Measurements from ENCODE around the gene THAP11.
A peak's percentile ranks its signal among the peaks of the same experiment; 100 is the strongest.
"Not testable (repeated sequence)": the region's sequence is repeated elsewhere in the genome, so short reads cannot be mapped to it uniquely, and the experiment has no call there.

Gene THAP11

GRCh38 chr16:67862623-67863583, 20.8 kb downstream of the THAP11 start:
- no peak for DNase-seq (ENCODE audit: low read depth)

- DNase-seq (ENCODE audit: low read depth), result not testable (repeated sequence)
Observed at GRCh38 chr16:67864044-67864443, 21.9 kb downstream of the THAP11 start.

- DNase-seq (ENCODE audit: low read depth), result no peak
Observed at GRCh38 chr16:67864594-67864993, 22.5 kb downstream of the THAP11 start.

GRCh38 chr16:67865318-67865717, 23.2 kb downstream of the THAP11 start:
- no peak for DNase-seq (ENCODE audit: low read depth)

- DNase-seq (ENCODE audit: low read depth), result no peak
Observed at GRCh38 chr16:67868290-67868689, 26.2 kb downstream of the THAP11 start.

DNA sequence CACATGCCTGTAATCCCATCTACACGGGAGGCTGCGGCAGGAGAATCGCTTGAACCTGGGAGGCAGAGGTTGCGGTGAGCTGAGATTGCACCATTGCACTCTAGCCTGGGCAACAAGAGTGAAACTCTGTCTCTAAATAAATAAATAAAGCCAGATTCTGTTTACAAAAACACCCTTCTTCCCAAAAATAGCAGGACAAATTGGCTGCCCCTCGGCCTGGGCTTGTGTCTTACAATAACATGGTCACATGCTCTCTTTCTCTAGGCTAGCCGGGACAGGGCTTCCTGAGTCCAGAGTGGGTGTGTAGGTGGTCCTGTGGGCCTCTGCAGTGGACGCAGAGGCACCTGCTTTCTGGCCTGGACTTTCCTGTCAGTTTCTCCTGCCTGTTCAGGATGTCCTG, 27.5 kb downstream of the THAP11 start:
- no peak for DNase-seq (ENCODE audit: low read depth)

GRCh38 chr16:67871256-67871655, 29.1 kb downstream of the THAP11 start:
- no peak for DNase-seq (ENCODE audit: low read depth)

GRCh38 chr16:67872131-67872630, 30.1 kb downstream of the THAP11 start:
- no peak for DNase-seq (ENCODE audit: low read depth)

DNA sequence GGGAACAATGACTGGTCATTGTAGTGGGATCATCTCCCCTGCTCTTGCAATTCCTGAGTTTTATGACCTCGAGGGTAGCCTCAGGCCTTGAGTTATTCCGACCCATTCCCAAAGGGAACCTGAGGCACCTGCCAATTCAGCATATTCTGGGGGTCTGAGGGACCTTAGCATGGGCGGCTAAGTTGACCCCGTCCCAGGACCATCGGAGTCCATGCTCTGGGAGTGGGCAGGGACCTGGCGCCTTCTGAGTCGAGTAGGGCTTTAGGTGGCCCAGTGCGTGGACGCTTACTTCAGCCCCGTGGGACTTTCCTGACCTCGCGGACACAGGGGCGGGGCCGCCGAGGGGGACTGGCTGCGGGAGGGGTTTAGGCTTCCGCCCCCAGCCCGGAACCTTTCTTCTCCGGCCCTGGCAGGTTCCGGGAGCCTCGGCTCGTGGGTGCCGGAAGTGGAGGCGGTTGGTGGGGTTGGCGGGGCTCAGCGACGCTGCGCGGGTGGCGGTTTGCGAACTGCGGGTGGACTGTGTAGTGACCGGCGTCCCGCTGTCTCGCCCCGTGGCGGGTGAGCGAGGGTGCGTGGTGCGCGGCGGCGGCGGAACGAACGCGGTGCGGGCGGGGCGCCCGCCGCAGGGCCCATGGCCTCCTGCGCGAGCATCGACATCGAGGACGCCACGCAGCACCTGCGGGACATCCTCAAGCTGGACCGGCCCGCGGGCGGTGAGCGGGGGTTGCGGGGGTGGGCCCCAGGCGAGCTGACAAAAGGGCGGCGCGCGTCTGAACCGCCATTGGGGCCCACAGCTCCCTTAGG, 30.7 kb downstream of the THAP11 start, which contains the start of gene EDC4:
EDC4 (plus strand) TSS at position 422 of the 804 bp plus-strand sequence; CDS start at position 632, 210 bp downstream.
- DNase-seq (ENCODE audit: low read depth), result peak; percentile 75

DNA sequence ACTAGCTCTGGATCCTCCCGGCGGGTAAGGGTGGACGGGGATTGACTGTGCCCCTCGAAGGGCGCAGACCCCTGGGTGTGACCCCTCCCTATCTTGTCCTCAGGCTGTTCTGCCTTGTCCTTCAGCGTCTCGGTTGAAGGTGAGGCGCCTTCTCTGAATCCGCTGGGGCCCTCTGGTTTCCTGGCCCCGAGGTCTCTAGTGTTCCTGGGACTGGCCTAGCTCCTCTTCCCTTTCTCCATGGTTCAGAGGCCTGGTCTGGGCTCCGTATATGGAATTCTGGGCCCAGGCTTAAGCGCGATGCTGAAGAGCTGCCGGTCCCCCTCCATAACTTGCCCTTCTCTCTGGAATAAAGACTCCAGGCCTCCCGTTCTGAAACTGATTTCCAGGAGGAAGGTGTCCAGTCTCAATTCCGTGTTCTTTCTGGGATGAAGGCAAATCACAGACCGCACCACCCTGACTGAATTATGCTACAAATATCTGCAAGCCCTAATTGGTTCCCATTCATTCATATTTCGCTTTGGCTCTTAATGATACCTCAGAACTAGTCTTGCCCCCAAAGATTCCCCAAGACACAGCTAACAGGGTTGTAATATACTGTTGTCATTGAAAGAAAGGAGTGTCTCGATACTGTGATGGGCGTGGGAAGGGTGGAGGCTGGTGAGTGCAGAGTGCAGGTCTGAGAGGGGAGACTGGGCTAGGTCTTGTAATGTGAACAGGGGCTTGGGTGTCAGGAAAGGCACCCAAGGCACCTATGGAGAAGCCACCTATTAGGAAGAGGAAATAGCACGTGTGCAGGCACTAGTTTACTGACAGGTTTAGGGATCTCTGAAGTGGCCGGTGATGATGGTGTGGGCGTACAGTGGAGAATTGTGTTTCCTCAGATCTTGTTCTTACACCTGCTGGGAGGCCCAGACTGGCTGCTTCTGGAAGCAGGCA, 31.6 kb downstream of the THAP11 start:
- no peak for DNase-seq (ENCODE audit: low read depth)

- DNase-seq (ENCODE audit: low read depth), result no peak
Observed at GRCh38 chr16:67874372-67874771, 32.3 kb downstream of the THAP11 start.

GRCh38 chr16:67877064-67877463, 34.9 kb downstream of the THAP11 start:
- DNase-seq (ENCODE audit: low read depth), result no peak

DNA sequence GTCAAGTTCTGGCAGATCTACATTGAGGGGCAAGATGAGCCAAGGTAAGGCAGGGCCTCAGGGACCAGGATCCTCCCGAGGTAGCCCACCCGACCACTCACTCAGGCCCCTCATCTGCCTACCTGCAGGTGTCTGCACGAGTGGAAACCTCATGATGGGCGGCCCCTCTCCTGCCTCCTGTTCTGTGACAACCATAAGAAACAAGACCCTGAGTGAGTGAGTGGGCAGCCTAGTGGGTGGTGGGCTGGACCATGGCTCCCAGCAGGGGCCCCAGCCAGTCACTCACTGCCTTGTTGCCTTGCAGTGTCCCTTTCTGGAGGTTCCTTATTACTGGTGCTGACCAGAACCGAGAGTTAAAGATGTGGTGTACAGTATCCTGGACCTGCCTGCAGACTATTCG, 36.1 kb downstream of the THAP11 start:
- DNase-seq (ENCODE audit: low read depth), result no peak

GRCh38 chr16:67878846-67879245, 36.7 kb downstream of the THAP11 start:
- no peak for DNase-seq (ENCODE audit: low read depth)

GRCh38 chr16:67879462-67879861, 37.3 kb downstream of the THAP11 start:
- DNase-seq (ENCODE audit: low read depth), result no peak

DNA sequence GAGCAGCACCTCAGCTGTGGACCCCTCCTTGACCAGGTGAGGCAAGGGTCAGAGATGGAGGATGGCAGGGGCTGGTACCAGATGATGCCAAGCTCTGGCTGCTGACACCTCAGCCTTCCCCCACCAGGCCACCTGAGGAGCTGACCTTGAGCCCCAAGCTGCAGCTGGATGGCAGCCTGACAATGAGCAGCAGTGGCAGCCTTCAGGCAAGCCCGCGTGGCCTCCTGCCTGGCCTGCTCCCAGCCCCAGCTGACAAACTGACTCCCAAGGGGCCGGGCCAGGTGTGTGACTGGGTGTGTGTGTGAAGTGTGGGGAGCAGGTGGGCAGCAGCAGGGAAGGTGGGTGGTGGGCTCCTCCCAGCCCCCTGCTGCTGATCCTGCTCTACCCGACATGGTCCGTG, 37.8 kb downstream of the THAP11 start:
- DNase-seq (ENCODE audit: low read depth), result no peak

DNA sequence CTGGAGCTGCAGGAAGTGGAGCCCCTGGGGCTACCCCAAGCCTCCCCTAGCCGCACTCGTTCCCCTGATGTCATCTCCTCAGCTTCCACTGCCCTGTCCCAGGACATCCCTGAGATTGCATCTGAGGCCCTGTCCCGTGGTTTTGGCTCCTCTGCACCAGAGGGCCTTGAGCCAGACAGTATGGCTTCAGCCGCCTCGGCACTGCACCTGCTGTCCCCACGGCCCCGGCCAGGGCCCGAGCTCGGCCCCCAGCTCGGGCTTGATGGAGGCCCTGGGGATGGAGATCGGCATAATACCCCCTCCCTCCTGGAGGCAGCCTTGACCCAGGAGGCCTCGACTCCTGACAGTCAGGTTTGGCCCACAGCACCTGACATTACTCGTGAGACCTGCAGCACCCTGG, 38.5 kb downstream of the THAP11 start:
- no peak for DNase-seq (ENCODE audit: low read depth)

DNA sequence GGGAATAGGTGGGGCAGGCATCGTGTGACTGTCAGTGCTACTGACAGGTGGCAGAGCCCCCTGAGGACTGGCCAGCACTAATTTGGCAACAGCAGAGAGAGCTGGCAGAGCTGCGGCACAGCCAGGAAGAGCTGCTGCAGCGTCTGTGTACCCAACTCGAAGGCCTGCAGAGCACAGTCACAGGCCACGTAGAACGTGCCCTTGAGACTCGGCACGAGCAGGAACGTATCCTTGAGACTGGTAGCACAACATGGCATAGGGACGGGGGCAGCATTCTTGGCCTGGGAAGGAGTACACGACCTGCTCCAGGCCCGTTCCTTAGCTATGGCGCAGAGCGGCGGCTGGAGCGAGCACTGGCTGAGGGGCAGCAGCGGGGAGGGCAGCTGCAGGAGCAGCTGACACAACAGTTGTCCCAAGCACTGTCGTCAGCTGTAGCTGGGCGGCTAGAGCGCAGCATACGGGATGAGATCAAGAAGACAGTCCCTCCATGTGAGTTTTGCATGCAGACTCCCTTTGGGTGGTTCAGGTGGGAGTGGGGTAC, 39.6 kb downstream of the THAP11 start:
- DNase-seq (ENCODE audit: low read depth), result no peak

GRCh38 chr16:67882374-67883145, 40.4 kb downstream of the THAP11 start:
- no peak for DNase-seq (ENCODE audit: low read depth)

GRCh38 chr16:67883146-67883871, 41.2 kb downstream of the THAP11 start:
- DNase-seq (ENCODE audit: low read depth), result no peak
